ENCODE measurements around the gene REV1. TPM values are rescaled to one million over a fixed set of nuclear protein-coding genes. Genes with fewer than 3 reads are reported as not detected.

Gene REV1
- total RNA-seq, 1 experiment from 2014 or later = 34.3 TPM

- Histone ChIP-seq H3K36me3 (ENCODE audit: control insufficient read depth in 1 of 2, insufficient read depth in 2 of 2, low read length in 2 of 2) (no peaks in the 10 kb centered on the region), H3K9me2 (ENCODE audit: insufficient read depth) (no peaks in the 10 kb centered on the region), H3K4me3 (replicated peaks in 1 of 2; ENCODE audit: low read depth in 1 of 2, low read length in 2 of 2) (no peak overlapping the region), H4K20me1 (ENCODE audit: insufficient read depth) (peaks cover 9% of the 10 kb centered on the region; the same call in 1 of the 2 replicates), H3K27me3 (ENCODE audit: insufficient read depth, low read length) (no peaks in the 10 kb centered on the region), H3K9ac (ENCODE audit: low read length) (no peak overlapping the region), H3K27ac (ENCODE audit: low read depth, low read length) (no peak overlapping the region), H2AFZ (ENCODE audit: low read depth, low read length, poor library complexity, severe bottlenecking) (no peak overlapping the region), H3K4me1 (ENCODE audit: control insufficient read depth in 1 of 2, insufficient read depth in 2 of 2, low read length in 2 of 2) (peaks cover 9 to 33% of the 10 kb centered on the region in 2 experiments; a peak in 3 of 4 replicates), H3K79me2 (ENCODE audit: insufficient read depth, low read length) (peaks cover 100% of the 10 kb centered on the region), H3K9me3 (ENCODE audit: control insufficient read depth in 1 of 2, insufficient read depth in 1 of 2, low read depth in 1 of 2, low read length in 2 of 2) (no peaks in the 10 kb centered on the region), H3K4me2 (ENCODE audit: low read length) (no peak overlapping the region)
- intact Hi-C loops (cut with micrococcal nuclease) = no loop called here
- ATAC-seq = peak; percentile 53
- ChIA-PET RAD21 (ENCODE audit: low non-redundant PET in 1 of 2, low total read pairs in 2 of 2, uncharacterized antibody in 2 of 2, unreplicated experiment in 2 of 2) (no interaction called here), CTCF (no interaction called here), POLR2A (no interaction called here)
- BruUV-seq (replicated peaks) = no TSS peak
- no peak for DNase-seq (ENCODE audit: low read depth, low spot score)
- TF ChIP-seq ZNF274 (IDR thresholded peaks at IDR 0.05; ENCODE audit: low read depth, low read length) = no peak
- no peak for TF ChIP-seq ELF1 (IDR thresholded peaks at IDR 0.05; ENCODE audit: borderline replicate concordance, low read depth)
- no peak for TF ChIP-seq CEBPB (IDR thresholded peaks at IDR 0.05; ENCODE audit: low read depth)
- no peak for TF ChIP-seq TCF7L2 (IDR thresholded peaks at IDR 0.05; ENCODE audit: borderline replicate concordance, extremely low read depth, insufficient read depth, insufficient read length)
- TF ChIP-seq RAD21 (IDR thresholded peaks at IDR 0.05; ENCODE audit: low read depth) = no peak
- no peak for TF ChIP-seq EZH2phosphoT487 (IDR thresholded peaks at IDR 0.05; ENCODE audit: borderline replicate concordance)
- no peak for TF ChIP-seq JUND (IDR thresholded peaks at IDR 0.05)
These were observed 7.9 kb downstream of the REV1 start for GRCh38 chr2:99481941-99482340.

- RAD21 ChIA-PET (ENCODE audit: low non-redundant PET in 1 of 2, low total read pairs in 2 of 2, uncharacterized antibody in 2 of 2, unreplicated experiment in 2 of 2) = no interaction called here
- intact Hi-C loops (cut with micrococcal nuclease) = no loop called here
- Histone ChIP-seq H2AFZ (ENCODE audit: low read depth, low read length, poor library complexity, severe bottlenecking) (no peak overlapping the region), H3K4me2 (ENCODE audit: low read length) (no peak overlapping the region), H3K9me2 (ENCODE audit: insufficient read depth) (no peaks in the 10 kb centered on the region), H3K9ac (ENCODE audit: low read length) (no peak overlapping the region), H3K27ac (ENCODE audit: low read depth, low read length) (no peak overlapping the region), H3K4me1 (ENCODE audit: control insufficient read depth in 1 of 2, insufficient read depth in 2 of 2, low read length in 2 of 2) (peaks cover 7 to 33% of the 10 kb centered on the region in 2 experiments; a peak in 3 of 4 replicates), H3K4me3 (replicated peaks in 1 of 2; ENCODE audit: low read depth in 1 of 2, low read length in 2 of 2) (no peak overlapping the region), H3K36me3 (ENCODE audit: control insufficient read depth in 1 of 2, insufficient read depth in 2 of 2, low read length in 2 of 2) (no peaks in the 10 kb centered on the region), H4K20me1 (ENCODE audit: insufficient read depth) (peaks cover 11% of the 10 kb centered on the region; the same call in 1 of the 2 replicates), H3K9me3 (ENCODE audit: control insufficient read depth in 1 of 2, insufficient read depth in 1 of 2, low read depth in 1 of 2, low read length in 2 of 2) (no peaks in the 10 kb centered on the region), H3K27me3 (ENCODE audit: insufficient read depth, low read length) (no peaks in the 10 kb centered on the region), H3K79me2 (ENCODE audit: insufficient read depth, low read length) (peaks cover 100% of the 10 kb centered on the region)
- ATAC-seq = 0 out of 2 replicates have a peak, but pooled peaks have one; percentile 9
- no TSS peak for BruUV-seq (replicated peaks)
- DNase-seq (ENCODE audit: low read depth, low spot score) = no peak
- POLR2A ChIA-PET = no interaction called here
- CTCF ChIA-PET = no interaction called here
- TF ChIP-seq SRF (IDR thresholded peaks at IDR 0.05; ENCODE audit: low read depth) = no peak
- TF ChIP-seq EGR1 (IDR thresholded peaks at IDR 0.05; ENCODE audit: low read depth) = no peak
- TF ChIP-seq EZH2 (IDR thresholded peaks at IDR 0.05) = no peak
- no peak for TF ChIP-seq FOSL1 (IDR thresholded peaks at IDR 0.05; ENCODE audit: low read depth)
- TF ChIP-seq CEBPB (IDR thresholded peaks at IDR 0.05; ENCODE audit: low read depth) = no peak
- TF ChIP-seq RAD21 (IDR thresholded peaks at IDR 0.05; ENCODE audit: low read depth) = no peak
- no peak for TF ChIP-seq TCF7L2 (IDR thresholded peaks at IDR 0.05; ENCODE audit: borderline replicate concordance, extremely low read depth, insufficient read depth, insufficient read length)
- TF ChIP-seq, protein P1, sequence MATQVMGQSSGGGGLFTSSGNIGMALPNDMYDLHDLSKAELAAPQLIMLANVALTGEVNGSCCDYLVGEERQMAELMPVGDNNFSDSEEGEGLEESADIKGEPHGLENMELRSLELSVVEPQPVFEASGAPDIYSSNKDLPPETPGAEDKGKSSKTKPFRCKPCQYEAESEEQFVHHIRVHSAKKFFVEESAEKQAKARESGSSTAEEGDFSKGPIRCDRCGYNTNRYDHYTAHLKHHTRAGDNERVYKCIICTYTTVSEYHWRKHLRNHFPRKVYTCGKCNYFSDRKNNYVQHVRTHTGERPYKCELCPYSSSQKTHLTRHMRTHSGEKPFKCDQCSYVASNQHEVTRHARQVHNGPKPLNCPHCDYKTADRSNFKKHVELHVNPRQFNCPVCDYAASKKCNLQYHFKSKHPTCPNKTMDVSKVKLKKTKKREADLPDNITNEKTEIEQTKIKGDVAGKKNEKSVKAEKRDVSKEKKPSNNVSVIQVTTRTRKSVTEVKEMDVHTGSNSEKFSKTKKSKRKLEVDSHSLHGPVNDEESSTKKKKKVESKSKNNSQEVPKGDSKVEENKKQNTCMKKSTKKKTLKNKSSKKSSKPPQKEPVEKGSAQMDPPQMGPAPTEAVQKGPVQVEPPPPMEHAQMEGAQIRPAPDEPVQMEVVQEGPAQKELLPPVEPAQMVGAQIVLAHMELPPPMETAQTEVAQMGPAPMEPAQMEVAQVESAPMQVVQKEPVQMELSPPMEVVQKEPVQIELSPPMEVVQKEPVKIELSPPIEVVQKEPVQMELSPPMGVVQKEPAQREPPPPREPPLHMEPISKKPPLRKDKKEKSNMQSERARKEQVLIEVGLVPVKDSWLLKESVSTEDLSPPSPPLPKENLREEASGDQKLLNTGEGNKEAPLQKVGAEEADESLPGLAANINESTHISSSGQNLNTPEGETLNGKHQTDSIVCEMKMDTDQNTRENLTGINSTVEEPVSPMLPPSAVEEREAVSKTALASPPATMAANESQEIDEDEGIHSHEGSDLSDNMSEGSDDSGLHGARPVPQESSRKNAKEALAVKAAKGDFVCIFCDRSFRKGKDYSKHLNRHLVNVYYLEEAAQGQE (IDR thresholded peaks at IDR 0.05; ENCODE audit: low read depth) = no peak
- TF ChIP-seq SIN3A (IDR thresholded peaks at IDR 0.05; ENCODE audit: low read depth) = no peak
- no peak for TF ChIP-seq EZH2phosphoT487 (IDR thresholded peaks at IDR 0.05; ENCODE audit: borderline replicate concordance)
- no peak for TF ChIP-seq YY1 (IDR thresholded peaks at IDR 0.05; ENCODE audit: extremely low read depth, insufficient replicate concordance, low read depth, low read length)
- TF ChIP-seq POLR2AphosphoS5 (IDR thresholded peaks at IDR 0.05; ENCODE audit: low read depth, low read length) = no peak
- no peak for TF ChIP-seq CTCF (IDR thresholded peaks at IDR 0.05 in 2 of 3, conservative IDR thresholded peaks at IDR 0.05 in 1 of 3; ENCODE audit: borderline replicate concordance in 1 of 3, insufficient read depth in 1 of 3, low read depth in 2 of 3, low read length in 2 of 3)
These were observed 8.3 kb downstream of the REV1 start for GRCh38 chr2:99481527-99481926.
